Nephron progenitor cell (in vitro differentiated cells): ENCODE results near the gene FAM117B.

Source experiments
- DNase-seq: peaks from one replicate; pipeline ENCODE4 v3.0.0; 2021
- H3K27ac Mint-ChIP-seq: 2 replicates; pipeline ENCODE4 v1.8.0; 2021; ENCODE audit warnings: mild to moderate bottlenecking, moderate library complexity, mixed read lengths
- H3K27me3 Mint-ChIP-seq: 2 replicates; pipeline ENCODE4 v1.8.0; 2021; ENCODE audit warnings: mild to moderate bottlenecking, low read depth, mixed read lengths; ENCODE audit not compliant: poor library complexity
- H3K36me3 Mint-ChIP-seq: 2 replicates; pipeline ENCODE4 v1.8.0; 2021; ENCODE audit warnings: low read depth, mixed read lengths
- H3K4me1 Mint-ChIP-seq: 2 replicates; pipeline ENCODE4 v1.8.0; 2021; ENCODE audit warnings: mixed read lengths
- H3K4me3 Mint-ChIP-seq: 2 replicates; pipeline ENCODE4 v1.8.0; 2021; ENCODE audit warnings: mild to moderate bottlenecking, moderate library complexity, mixed read lengths
- H3K9me3 Mint-ChIP-seq: 2 replicates; pipeline ENCODE4 v1.8.0; 2021; ENCODE audit warnings: mild to moderate bottlenecking, moderate library complexity, mixed read lengths
- CTCF ChIP-seq: fragments of 200-600 bp; sonication (generic); IDR thresholded peaks from 2 replicates; pipeline ENCODE4 v1.5.0; 2021; ENCODE audit warnings: antibody characterized with exemption

FAM117B gene

GRCh38 chr2:202768273-202768672 is 133.5 kb downstream of the FAM117B start:
- Mint-ChIP-seq H3K27me3 (no peaks in the 10 kb centered on the region), H3K4me1 (no peaks in the 10 kb centered on the region), H3K9me3 (no peaks in the 10 kb centered on the region), H3K27ac (peak overlapping the region; percentile 82), H3K36me3 (peaks cover 65% of the 10 kb centered on the region), H3K4me3 (no peak overlapping the region)
- TF ChIP-seq CTCF: no peak
- no peak for DNase-seq

- Mint-ChIP-seq H3K4me3 (no peak overlapping the region), H3K9me3 (no peaks in the 10 kb centered on the region), H3K27ac (no peak overlapping the region), H3K27me3 (no peaks in the 10 kb centered on the region), H3K4me1 (no peaks in the 10 kb centered on the region), H3K36me3 (peaks cover 60% of the 10 kb centered on the region)
- no peak for DNase-seq
- no peak for TF ChIP-seq CTCF
Observed at GRCh38 chr2:202769201-202769600, 134.4 kb downstream of the FAM117B start.

GRCh38 chr2:202771336-202771735 is 136.6 kb downstream of the FAM117B start:
- Mint-ChIP-seq H3K27ac (no peak overlapping the region), H3K36me3 (peaks cover 62% of the 10 kb centered on the region), H3K9me3 (no peaks in the 10 kb centered on the region), H3K4me3 (no peak overlapping the region), H3K27me3 (no peaks in the 10 kb centered on the region), H3K4me1 (no peaks in the 10 kb centered on the region)
- no peak for DNase-seq
- no peak for TF ChIP-seq CTCF

- Mint-ChIP-seq H3K9me3 (no peaks in the 10 kb centered on the region), H3K27me3 (no peaks in the 10 kb centered on the region), H3K4me1 (no peaks in the 10 kb centered on the region), H3K36me3 (peaks cover 61% of the 10 kb centered on the region), H3K4me3 (no peak overlapping the region), H3K27ac (no peak overlapping the region)
- no peak for TF ChIP-seq CTCF
- no peak for DNase-seq
Observed at GRCh38 chr2:202771741-202772460, 137.1 kb downstream of the FAM117B start.

- Mint-ChIP-seq H3K4me1 (no peaks in the 10 kb centered on the region), H3K27me3 (no peaks in the 10 kb centered on the region), H3K36me3 (peaks cover 63% of the 10 kb centered on the region), H3K27ac (no peak overlapping the region), H3K9me3 (no peaks in the 10 kb centered on the region), H3K4me3 (no peak overlapping the region)
- no peak for TF ChIP-seq CTCF
- DNase-seq: no peak
Observed at GRCh38 chr2:202773301-202773973, 138.7 kb downstream of the FAM117B start.

GRCh38 chr2:202774104-202774503 is 139.3 kb downstream of the FAM117B start:
- H3K9me3 Mint-ChIP-seq: no peaks in the 10 kb centered on the region
- H3K36me3 Mint-ChIP-seq: peaks cover 70% of the 10 kb centered on the region
- no peaks in the 10 kb centered on the region for H3K27me3 Mint-ChIP-seq
- H3K27ac Mint-ChIP-seq: no peak overlapping the region
- H3K4me3 Mint-ChIP-seq: no peak overlapping the region
- H3K4me1 Mint-ChIP-seq: no peaks in the 10 kb centered on the region
- DNase-seq: no peak
- TF ChIP-seq CTCF: no peak
